HG03039 (cell line): ENCODE measurements around the gene GCGR.
A peak's percentile ranks its signal among the peaks of the same experiment; 100 is the strongest.
"Not testable (repeated sequence)": the region's sequence is repeated elsewhere in the genome, so short reads cannot be mapped to it uniquely, and the experiment has no call there.

Source experiments
- ATAC-seq: cut with Tn5 transposase; IDR thresholded peaks from one replicate; pipeline ENCODE4 v1.9.1; 2021; ENCODE audit warnings: mild to moderate bottlenecking, moderate library complexity; ENCODE audit not compliant: unreplicated experiment

The GCGR gene

GRCh38 chr17:81831957-81832607 is 28.1 kb downstream of the GCGR start:
- no peak for ATAC-seq

GRCh38 chr17:81832608-81833159 is 28.7 kb downstream of the GCGR start:
- peak; percentile 6 for ATAC-seq

GRCh38 chr17:81833160-81833920 is 29.4 kb downstream of the GCGR start, which contains the start of gene MCRIP1:
TSS of gene MCRIP1 (minus strand) at chr17:81833291. CDS start at chr17:81824506, 8,785 bp downstream.
- peak; percentile 74 for ATAC-seq

- ATAC-seq = no peak
These were observed 30.2 kb downstream of the GCGR start for GRCh38 chr17:81833921-81834830.

GRCh38 chr17:81834831-81835267 is 30.9 kb downstream of the GCGR start, which contains the start of gene PPP1R27:
TSS of gene PPP1R27 (minus strand) at chr17:81835050. CDS start at chr17:81834953, 97 bp downstream.
- no peak for ATAC-seq

GRCh38 chr17:81837641-81838040 is 33.7 kb downstream of the GCGR start:
- ATAC-seq = no peak

GRCh38 chr17:81838753-81839255 is 34.9 kb downstream of the GCGR start:
- no peak for ATAC-seq

GRCh38 chr17:81839301-81839700 is 35.4 kb downstream of the GCGR start:
- no peak for ATAC-seq

- ATAC-seq = not testable (repeated sequence)
These were observed 36.1 kb downstream of the GCGR start for GRCh38 chr17:81840059-81840458.

GRCh38 chr17:81840826-81841778 is 37.2 kb downstream of the GCGR start:
- ATAC-seq = no peak

GRCh38 chr17:81841866-81842265 is 37.9 kb downstream of the GCGR start:
- no peak for ATAC-seq

- ATAC-seq = no peak
These were observed 38.4 kb downstream of the GCGR start for GRCh38 chr17:81842378-81842724.

- no peak for ATAC-seq
These were observed 39.0 kb downstream of the GCGR start for GRCh38 chr17:81842725-81843504.

GRCh38 chr17:81843713-81844326 is 39.9 kb downstream of the GCGR start:
- no peak for ATAC-seq

GRCh38 chr17:81844327-81844851 is 40.4 kb downstream of the GCGR start:
- no peak for ATAC-seq

- no peak for ATAC-seq
These were observed 40.9 kb downstream of the GCGR start for GRCh38 chr17:81844887-81845286.

GRCh38 chr17:81845361-81845760 is 41.4 kb downstream of the GCGR start:
- ATAC-seq = no peak
